CD14-positive monocyte (primary cell): ENCODE measurements around the gene FLT1. TPM values are rescaled to one million over a fixed set of nuclear protein-coding genes. Genes with fewer than 3 reads are reported as not detected.
A peak's percentile ranks its signal among the peaks of the same experiment; 100 is the strongest.

Experiments
- DNase-seq, 3 donors: peaks; one replicate each; pipeline ENCODE4 v3.0.0-alpha.2; 2011 to 2022
- H2AFZ ChIP-seq: 2 replicates; pipeline ENCODE4 v1.6.0; 2012; ENCODE audit warnings: mild to moderate bottlenecking, low read depth, low read length, inconsistent platforms; ENCODE audit not compliant: insufficient read depth, poor library complexity, severe bottlenecking
- H3K27ac ChIP-seq, 2 donors: 1 replicate in 1 of 2; 2 replicates in 1 of 2; pipeline ENCODE4 v1.5.1; 2012 to 2013; ENCODE audit warnings: low read length in 2 of 2, control low read depth in 1 of 2, inconsistent platforms in 1 of 2, low read depth in 1 of 2, mild to moderate bottlenecking in 1 of 2
- H3K27me3 ChIP-seq, 2 donors: one replicate each; pipeline versions ENCODE4 v1.6.0 to v1.6.1; 2011 to 2013; ENCODE audit warnings: low read length in 2 of 2; ENCODE audit not compliant: control insufficient read depth in 2 of 2, insufficient read depth in 2 of 2
- H3K36me3 ChIP-seq, 2 donors: replicated peaks in 1 of 2; 1 replicate in 1 of 2; 2 replicates in 1 of 2; pipeline versions ENCODE4 v1.5.1 to v1.6.1; 2012 to 2013; ENCODE audit warnings: low read length in 2 of 2, control low read depth in 1 of 2, inconsistent platforms in 1 of 2, mild to moderate bottlenecking in 1 of 2; ENCODE audit not compliant: insufficient read depth in 2 of 2, control insufficient read depth in 1 of 2
- H3K4me1 ChIP-seq, 2 donors: 1 replicate in 1 of 2; 2 replicates in 1 of 2; pipeline versions ENCODE4 v1.5.1 to v1.6.1; 2012 to 2013; ENCODE audit warnings: low read length in 2 of 2, control low read depth in 1 of 2, inconsistent platforms in 1 of 2, mild to moderate bottlenecking in 1 of 2, moderate library complexity in 1 of 2; ENCODE audit not compliant: insufficient read depth in 2 of 2, control insufficient read depth in 1 of 2
- H3K4me2 ChIP-seq: replicated peaks from 2 replicates; pipeline ENCODE3; 2012; ENCODE audit warnings: low read length, moderate library complexity, mild to moderate bottlenecking; ENCODE audit not compliant: poor library complexity, severe bottlenecking; ENCODE audit errors: extremely low read depth
- H3K4me3 ChIP-seq, 3 experiments: fragments of 200-600 bp in 1 of 3; sonication (generic) in 1 of 3; replicated peaks in 1 of 3; 1 replicate in 2 of 3; 2 replicates in 1 of 3; pipeline ENCODE4 v1.5.1; 2011 to 2013; ENCODE audit warnings: low read length in 3 of 3, mild to moderate bottlenecking in 3 of 3, control low read depth in 2 of 3, low read depth in 2 of 3, inconsistent platforms in 1 of 3, moderate library complexity in 1 of 3
- H3K79me2 ChIP-seq: 2 replicates; pipeline ENCODE4 v1.6.0; 2012; ENCODE audit warnings: mild to moderate bottlenecking, control low read depth, inconsistent platforms, low read length, moderate library complexity; ENCODE audit not compliant: insufficient read depth
- H3K9ac ChIP-seq: 2 replicates; pipeline ENCODE4 v1.6.0; 2017; ENCODE audit warnings: low read length, mild to moderate bottlenecking; ENCODE audit not compliant: insufficient read depth, poor library complexity, severe bottlenecking
- H3K9me3 ChIP-seq, 2 donors: replicated peaks in 1 of 2; 1 replicate in 1 of 2; 2 replicates in 1 of 2; pipeline versions ENCODE4 v1.5.1 to v1.6.1; 2012 to 2013; ENCODE audit warnings: low read length in 2 of 2, control low read depth in 1 of 2; ENCODE audit not compliant: control insufficient read depth in 1 of 2, insufficient read depth in 1 of 2
- H4K20me1 ChIP-seq: 2 replicates; pipeline ENCODE4 v1.6.0; 2012; ENCODE audit warnings: mild to moderate bottlenecking, low read length, control low read depth, moderate library complexity; ENCODE audit not compliant: insufficient read depth
- H3K27ac Mint-ChIP-seq, 7 donors: one replicate each; pipeline ENCODE4 v1.8.0; 2020; ENCODE audit warnings: mild to moderate bottlenecking in 7 of 7, mixed read lengths in 7 of 7, moderate library complexity in 6 of 7, inconsistent platforms in 2 of 7
- H3K27me3 Mint-ChIP-seq, 3 donors: one replicate each; pipeline ENCODE4 v1.8.0; 2021 to 2022; ENCODE audit warnings: low read depth in 3 of 3, mild to moderate bottlenecking in 3 of 3, mixed read lengths in 3 of 3, moderate library complexity in 3 of 3, inconsistent platforms in 1 of 3
- H3K36me3 Mint-ChIP-seq, 2 donors: one replicate each; pipeline ENCODE4 v1.8.0; 2020; ENCODE audit warnings: mixed read lengths in 2 of 2, inconsistent platforms in 1 of 2, mild to moderate bottlenecking in 1 of 2
- H3K4me1 Mint-ChIP-seq: one replicate; pipeline ENCODE4 v1.8.0; 2020; ENCODE audit warnings: mild to moderate bottlenecking, mixed read lengths
- H3K4me3 Mint-ChIP-seq, 2 donors: one replicate each; pipeline ENCODE4 v1.8.0; 2020; ENCODE audit warnings: mild to moderate bottlenecking in 2 of 2, mixed read lengths in 2 of 2, moderate library complexity in 1 of 2
- H3K9me3 Mint-ChIP-seq, 7 donors: one replicate each; pipeline ENCODE4 v1.8.0; 2020 to 2022; ENCODE audit warnings: mixed read lengths in 7 of 7, mild to moderate bottlenecking in 6 of 7, moderate library complexity in 6 of 7, inconsistent platforms in 2 of 7
- CTCF ChIP-seq: fragments of 200-600 bp; IDR thresholded peaks from one replicate; pipeline ENCODE4 v1.8.0; 2022; ENCODE audit warnings: antibody characterized with exemption, mild to moderate bottlenecking
- WGBS: methylation state at CpG from one replicate; pipeline ENCODE4 v1.1.5; 2013; ENCODE audit warnings: missing lambda C conversion rate; ENCODE audit not compliant: insufficient coverage; 5-methylcytosine and 5-hydroxymethylcytosine counted together
- intact Hi-C, 2 donors: fragments of 100-400 bp; cut with micrococcal nuclease; formaldehyde crosslinking; loops; one replicate each; pipeline versions ENCODE4 v1.15.0 to v1.15.1; 2023
- polyA plus RNA-seq, 3 donors: library from polyadenylated mRNA; depleted of rRNA in 1 of 3; unstranded in 2 of 3; stranded (reverse) in 1 of 3; fragments of 300-500 nt in 2 of 3; fragments of >200 nt in 1 of 3; fragmentation: Illumina TruSeq in 2 of 3; gene quantifications; 1 replicate in 2 of 3; 2 replicates in 1 of 3; pipeline ENCODE4 v1.2.3, GENCODE V29; 2012 to 2021

The FLT1 gene
- polyA plus RNA-seq, 3 donors: 0.28 TPM; not detected in 2

GRCh38 chr13:28251466-28251865, 243.5 kb downstream of the FLT1 start:
- peak in 2 of 3 donors; percentile 14 to 27 for DNase-seq
- intact Hi-C loops: no loop called here
- H3K9me3 ChIP-seq: no peaks in the 10 kb centered on the region
- H3K4me2 ChIP-seq: peak overlapping the region; percentile 37
- H3K79me2 ChIP-seq: peaks cover 65% of the 10 kb centered on the region
- TF ChIP-seq CTCF: no peak
- H3K27ac Mint-ChIP-seq: peak overlapping the region; percentile 17 to 88 (median 42)
- no peaks in the 10 kb centered on the region for H3K27me3 Mint-ChIP-seq
- H4K20me1 ChIP-seq: peaks cover 65% of the 10 kb centered on the region
- H3K27ac ChIP-seq: peak overlapping the region in 1 of 2 donors; percentile 79
- no peaks in the 10 kb centered on the region for H3K27me3 ChIP-seq
- whole genome bisulfite sequencing: 0% methylated on average over 2 of the region's 6 CpGs
- no peak overlapping the region for H3K9ac ChIP-seq
- H3K36me3 Mint-ChIP-seq: peaks cover 39 to 49% of the 10 kb centered on the region in 2 donors
- H3K4me1 Mint-ChIP-seq: peaks cover 43% of the 10 kb centered on the region
- peaks cover 15 to 37% of the 10 kb centered on the region in 2 donors for H3K36me3 ChIP-seq
- peaks cover 10 to 26% of the 10 kb centered on the region in 2 donors for H3K4me1 ChIP-seq
- peak overlapping the region in 1 of 3 experiments; percentile 31 for H3K4me3 ChIP-seq
- H2AFZ ChIP-seq: no peak overlapping the region
- peak overlapping the region; percentile 7 to 39 for H3K4me3 Mint-ChIP-seq
- H3K9me3 Mint-ChIP-seq: peaks cover 0 to 2% (median 0%) of the 10 kb centered on the region in 7 donors

GRCh38 chr13:28250542-28250941, 244.4 kb downstream of the FLT1 start:
- Histone ChIP-seq H2AFZ (no peak overlapping the region), H4K20me1 (peaks cover 67% of the 10 kb centered on the region), H3K27me3 (no peaks in the 10 kb centered on the region), H3K4me2 (no peak overlapping the region), H3K4me1 (peaks cover 10 to 25% of the 10 kb centered on the region in 2 donors), H3K9me3 (no peaks in the 10 kb centered on the region), H3K27ac (no peak overlapping the region), H3K36me3 (peaks cover 10 to 29% of the 10 kb centered on the region in 2 donors), H3K79me2 (peaks cover 70% of the 10 kb centered on the region), H3K4me3 (no peak overlapping the region), H3K9ac (no peak overlapping the region)
- WGBS: no CpG with 5 or more reads among the region's 10 CpGs
- no peak overlapping the region for H3K4me3 Mint-ChIP-seq
- H3K27ac Mint-ChIP-seq: peak overlapping the region in 2 of 7 donors; percentile 11 to 46
- H3K4me1 Mint-ChIP-seq: peaks cover 42% of the 10 kb centered on the region
- H3K36me3 Mint-ChIP-seq: peaks cover 39 to 47% of the 10 kb centered on the region in 2 donors
- DNase-seq: no peak
- no peaks in the 10 kb centered on the region for H3K27me3 Mint-ChIP-seq
- TF ChIP-seq CTCF: no peak
- H3K9me3 Mint-ChIP-seq: peaks cover 0 to 3% (median 0%) of the 10 kb centered on the region in 7 donors
- intact Hi-C loops: no loop called here

Other genes with a start within 250 kb of the FLT1 start
- 100 to 1,000 TPM in 2 of 3 donors, 10 to 100 TPM in 1; 31.3 to 153 (median 145) TPM for gene POMP, start 164.0 kb upstream of the FLT1 start, polyA plus RNA-seq
- gene SLC46A3, start 223.8 kb upstream of the FLT1 start, polyA plus RNA-seq: 10 to 100 TPM in 2 of 3 donors, 1 to 10 TPM in 1; 8.2 to 21.1 (median 13.8) TPM